ENCODE results near the gene CASK.

The CASK gene

DNA sequence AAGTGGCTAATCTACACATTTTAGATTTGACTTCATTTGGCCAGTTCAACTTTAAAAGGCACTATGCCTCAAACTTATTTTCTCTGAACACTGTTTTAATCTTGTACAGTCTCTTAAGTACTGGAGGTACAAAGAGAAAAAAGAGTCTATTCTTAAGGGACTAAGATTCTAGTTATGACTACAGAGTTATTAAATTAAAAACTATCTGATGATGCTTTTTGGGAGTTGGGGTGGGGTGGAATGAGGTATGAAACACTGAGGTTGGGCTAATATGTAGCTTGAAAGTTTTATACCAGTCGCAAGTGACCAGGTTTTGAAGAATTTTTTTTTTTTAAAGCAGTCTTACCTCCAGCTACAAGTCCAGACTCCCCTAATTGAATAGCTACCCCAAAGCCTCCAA lies 252.3 kb downstream of the CASK start:
- Histone ChIP-seq H3K27me3 (ENCODE audit: insufficient read depth, poor library complexity, severe bottlenecking) (no peaks in the 10 kb centered on the region), H3K4me3 (replicated peaks; ENCODE audit: insufficient read depth, low read length) (no peak overlapping the region), H3K27ac (replicated peaks) (no peak overlapping the region)
- no peak for DNase-seq (ENCODE audit: low read depth in 1 of 2, low spot score in 1 of 2)
- TF ChIP-seq POLR2AphosphoS5 (IDR thresholded peaks at IDR 0.05; ENCODE audit: low read depth) (no peak), GABPA (IDR thresholded peaks at IDR 0.05; ENCODE audit: low read depth) (no peak)

DNA sequence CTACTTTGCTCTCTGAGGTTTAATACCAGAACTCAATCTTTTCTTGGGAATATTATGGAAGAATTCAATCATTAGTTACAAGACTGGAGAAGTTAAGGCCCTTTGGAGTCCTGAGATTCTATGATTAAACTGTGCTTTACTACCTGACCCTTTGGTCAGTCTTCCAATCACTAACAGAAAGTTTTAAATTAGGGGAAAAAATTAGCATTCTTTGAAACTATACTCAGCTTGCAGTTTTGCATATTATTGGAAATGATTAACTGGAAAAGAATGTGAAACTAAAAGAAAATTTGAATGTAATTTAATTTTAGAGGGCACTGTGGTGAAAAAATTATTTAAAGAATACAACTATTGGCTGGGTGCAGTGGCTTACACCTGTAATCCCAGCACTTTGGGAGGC lies 253.2 kb downstream of the CASK start:
- H3K4me3 ChIP-seq (replicated peaks; ENCODE audit: insufficient read depth, low read length): no peak overlapping the region
- DNase-seq (ENCODE audit: low read depth in 1 of 2, low spot score in 1 of 2): no peak
- no peak for TF ChIP-seq SPI1 (IDR thresholded peaks at IDR 0.05; ENCODE audit: borderline replicate concordance, low read depth)
- TF ChIP-seq, protein P1, sequence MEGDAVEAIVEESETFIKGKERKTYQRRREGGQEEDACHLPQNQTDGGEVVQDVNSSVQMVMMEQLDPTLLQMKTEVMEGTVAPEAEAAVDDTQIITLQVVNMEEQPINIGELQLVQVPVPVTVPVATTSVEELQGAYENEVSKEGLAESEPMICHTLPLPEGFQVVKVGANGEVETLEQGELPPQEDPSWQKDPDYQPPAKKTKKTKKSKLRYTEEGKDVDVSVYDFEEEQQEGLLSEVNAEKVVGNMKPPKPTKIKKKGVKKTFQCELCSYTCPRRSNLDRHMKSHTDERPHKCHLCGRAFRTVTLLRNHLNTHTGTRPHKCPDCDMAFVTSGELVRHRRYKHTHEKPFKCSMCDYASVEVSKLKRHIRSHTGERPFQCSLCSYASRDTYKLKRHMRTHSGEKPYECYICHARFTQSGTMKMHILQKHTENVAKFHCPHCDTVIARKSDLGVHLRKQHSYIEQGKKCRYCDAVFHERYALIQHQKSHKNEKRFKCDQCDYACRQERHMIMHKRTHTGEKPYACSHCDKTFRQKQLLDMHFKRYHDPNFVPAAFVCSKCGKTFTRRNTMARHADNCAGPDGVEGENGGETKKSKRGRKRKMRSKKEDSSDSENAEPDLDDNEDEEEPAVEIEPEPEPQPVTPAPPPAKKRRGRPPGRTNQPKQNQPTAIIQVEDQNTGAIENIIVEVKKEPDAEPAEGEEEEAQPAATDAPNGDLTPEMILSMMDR (IDR thresholded peaks at IDR 0.05; ENCODE audit: insufficient read depth, low read length): no peak
- TF ChIP-seq POLR2AphosphoS5 (IDR thresholded peaks at IDR 0.05; ENCODE audit: low read depth): no peak
- no peak for TF ChIP-seq GABPA (IDR thresholded peaks at IDR 0.05; ENCODE audit: low read depth)
- H3K27me3 ChIP-seq (ENCODE audit: insufficient read depth, poor library complexity, severe bottlenecking): no peaks in the 10 kb centered on the region
- no peak overlapping the region for H3K27ac ChIP-seq (replicated peaks)

GRCh38 chrX:41667631-41668030 lies 255.7 kb downstream of the CASK start:
- no peak for DNase-seq (ENCODE audit: low read depth in 1 of 2, low spot score in 1 of 2)
- H3K4me3 ChIP-seq (replicated peaks; ENCODE audit: insufficient read depth, low read length): no peak overlapping the region
- TF ChIP-seq POLR2AphosphoS5 (IDR thresholded peaks at IDR 0.05; ENCODE audit: low read depth): no peak
- TF ChIP-seq, protein P1 (IDR thresholded peaks at IDR 0.05; ENCODE audit: insufficient read depth, low read length): no peak
- no peak for TF ChIP-seq SPI1 (IDR thresholded peaks at IDR 0.05; ENCODE audit: borderline replicate concordance, low read depth)
- TF ChIP-seq GABPA (IDR thresholded peaks at IDR 0.05; ENCODE audit: low read depth): no peak
- no peak for TF ChIP-seq REST (IDR thresholded peaks at IDR 0.05; ENCODE audit: insufficient replicate concordance, low read depth)
- H3K27me3 ChIP-seq (ENCODE audit: insufficient read depth, poor library complexity, severe bottlenecking): no peaks in the 10 kb centered on the region
- H3K27ac ChIP-seq (replicated peaks): no peak overlapping the region

GRCh38 chrX:41666251-41666650 lies 257.1 kb downstream of the CASK start:
- DNase-seq (ENCODE audit: low read depth in 1 of 2, low spot score in 1 of 2): peak; percentile 11 to 42
- TF ChIP-seq, protein P1 (IDR thresholded peaks at IDR 0.05; ENCODE audit: insufficient read depth, low read length): no peak
- no peak for TF ChIP-seq GABPA (IDR thresholded peaks at IDR 0.05; ENCODE audit: low read depth)
- TF ChIP-seq SPI1 (IDR thresholded peaks at IDR 0.05; ENCODE audit: borderline replicate concordance, low read depth): no peak
- no peak for TF ChIP-seq REST (IDR thresholded peaks at IDR 0.05; ENCODE audit: insufficient replicate concordance, low read depth)
- no peak for TF ChIP-seq POLR2AphosphoS5 (IDR thresholded peaks at IDR 0.05; ENCODE audit: low read depth)
- Histone ChIP-seq H3K27ac (replicated peaks) (no peak overlapping the region), H3K4me3 (replicated peaks; ENCODE audit: insufficient read depth, low read length) (no peak overlapping the region), H3K27me3 (ENCODE audit: insufficient read depth, poor library complexity, severe bottlenecking) (no peaks in the 10 kb centered on the region)
